GM23248 (cell line): ENCODE data around the gene PHF21A. TPM values are rescaled to one million over a fixed set of nuclear protein-coding genes. Genes with fewer than 3 reads are reported as not detected.
A peak's percentile ranks its signal among the peaks of the same experiment; 100 is the strongest.

Source experiments
- DNase-seq: peaks from one replicate; pipeline ENCODE4 v3.0.0-alpha.2; 2015
- H2AFZ ChIP-seq: fragments of 200-600 bp; sonication (generic); 2 replicates; pipeline ENCODE4 v1.6.1; 2016; ENCODE audit warnings: antibody characterized with exemption
- H3F3A ChIP-seq: fragments of 200-600 bp; sonication (generic); 2 replicates; pipeline ENCODE4 v1.6.1; 2016; ENCODE audit warnings: mild to moderate bottlenecking, antibody characterized with exemption, mixed run types; ENCODE audit not compliant: insufficient read depth
- H3K27ac ChIP-seq: fragments of 200-600 bp; sonication (generic); 2 replicates; pipeline ENCODE4 v1.5.1; 2016; ENCODE audit warnings: mild to moderate bottlenecking
- H3K27me3 ChIP-seq: fragments of 200-600 bp; sonication (generic); replicated peaks from 2 replicates; pipeline ENCODE4 v1.6.1; 2016; ENCODE audit warnings: mild to moderate bottlenecking; ENCODE audit not compliant: insufficient read depth
- H3K36me3 ChIP-seq: fragments of 200-600 bp; sonication (generic); 2 replicates; pipeline ENCODE4 v1.6.1; 2016; ENCODE audit warnings: low read depth, mild to moderate bottlenecking
- H3K4me1 ChIP-seq: fragments of 200-600 bp; sonication (generic); 2 replicates; pipeline ENCODE4 v1.6.1; 2016; ENCODE audit warnings: mild to moderate bottlenecking; ENCODE audit not compliant: insufficient read depth
- H3K4me2 ChIP-seq: fragments of 200-600 bp; sonication (generic); one replicate; pipeline ENCODE4 v1.6.1; 2016; ENCODE audit warnings: mild to moderate bottlenecking; ENCODE audit not compliant: unreplicated experiment
- H3K4me3 ChIP-seq: fragments of 200-600 bp; sonication (generic); 2 replicates; pipeline ENCODE4 v1.5.1; 2016; ENCODE audit warnings: mild to moderate bottlenecking
- H3K79me2 ChIP-seq: fragments of 200-600 bp; sonication (generic); 2 replicates; pipeline ENCODE4 v1.6.1; 2016; ENCODE audit warnings: mild to moderate bottlenecking; ENCODE audit not compliant: insufficient read depth
- H3K9ac ChIP-seq: fragments of 200-600 bp; sonication (generic); 2 replicates; pipeline ENCODE4 v1.6.1; 2016; ENCODE audit warnings: mild to moderate bottlenecking
- H3K9me2 ChIP-seq: fragments of 200-600 bp; sonication (generic); 2 replicates; pipeline ENCODE4 v1.6.1; 2016; ENCODE audit warnings: mixed run types, mild to moderate bottlenecking, moderate library complexity; ENCODE audit not compliant: insufficient read depth
- H3K9me3 ChIP-seq: fragments of 200-600 bp; sonication (generic); one replicate; pipeline ENCODE4 v1.6.1; 2017; ENCODE audit warnings: low read depth
- H4K20me1 ChIP-seq: fragments of 200-600 bp; sonication (generic); 2 replicates; pipeline ENCODE4 v1.6.0; 2016; ENCODE audit not compliant: insufficient read depth
- EZH2 ChIP-seq: fragments of 200-600 bp; sonication (generic); IDR thresholded peaks from 2 replicates; pipeline ENCODE4 v1.6.1; 2018; ENCODE audit warnings: antibody characterized with exemption, mild to moderate bottlenecking; ENCODE audit not compliant: insufficient read depth, poor library complexity, severe bottlenecking
- EZH2phosphoT487 ChIP-seq: fragments of 200-600 bp; sonication (generic); IDR thresholded peaks from 2 replicates; pipeline ENCODE4 v1.6.1; 2018; ENCODE audit warnings: antibody characterized with exemption, moderate library complexity, mild to moderate bottlenecking, low read depth; ENCODE audit not compliant: insufficient read depth
- WGBS, 2 experiments: methylation state at CpG; one replicate each; pipeline ENCODE4 v1.1.6; 2015 to 2017; ENCODE audit warnings: low lambda C conversion rate in 2 of 2, low coverage in 1 of 2; ENCODE audit errors: missing lambda C conversion rate in 2 of 2; 5-methylcytosine and 5-hydroxymethylcytosine counted together
- in situ Hi-C: fragments of 300-500 bp; cut with MboI; formaldehyde crosslinking; loops from 2 replicates; pipeline ENCODE4 v1.15.0; 2020
- polyA plus RNA-seq: library from polyadenylated mRNA; unstranded; fragments of >200 nt; fragmentation: Nextera tagmentation; extraction: Ambion mirVana; gene quantifications from 2 replicates; pipeline ENCODE4 v1.2.1, GENCODE V29; 2016
- total RNA-seq: library from RNA; depleted of rRNA; stranded (reverse); fragments of >200 nt; shearing (Covaris generic); gene quantifications from 2 replicates; pipeline ENCODE4 v1.2.3, GENCODE V29; 2014

The PHF21A gene
- total and polyA plus RNA-seq, 2 experiments from 2014 or later = 11.2 to 17.0 TPM

DNA sequence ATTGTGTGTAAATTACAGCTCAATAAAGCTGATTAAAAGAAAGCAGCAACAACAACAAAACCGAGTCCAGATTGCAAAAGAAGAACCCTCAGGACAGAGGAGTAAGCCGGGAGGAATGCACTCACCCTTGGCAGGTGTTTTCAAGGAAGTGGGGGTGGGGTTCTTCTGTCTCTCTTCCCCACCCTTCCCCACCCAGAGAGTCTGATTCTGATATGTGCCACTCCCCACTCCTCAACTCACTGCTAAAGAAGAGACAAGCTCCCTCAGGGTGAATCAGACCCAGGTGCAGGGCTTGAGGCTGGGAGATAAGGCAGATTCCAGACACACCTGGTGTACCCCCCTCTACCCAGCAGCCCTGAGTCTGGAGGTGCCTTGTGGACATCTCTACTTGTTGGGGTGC is 38.4 kb upstream of the PHF21A start:
- in situ Hi-C loops = no loop called here
- Histone ChIP-seq H3K27me3 (peaks cover 33% of the 10 kb centered on the region), H3F3A (no peaks in the 10 kb centered on the region), H3K9me2 (no peaks in the 10 kb centered on the region), H3K36me3 (no peaks in the 10 kb centered on the region), H4K20me1 (no peaks in the 10 kb centered on the region), H3K4me3 (no peak overlapping the region), H2AFZ (no peak overlapping the region), H3K9ac (no peak overlapping the region), H3K4me2 (no peak overlapping the region), H3K4me1 (no peaks in the 10 kb centered on the region), H3K27ac (no peak overlapping the region), H3K9me3 (no peaks in the 10 kb centered on the region), H3K79me2 (no peaks in the 10 kb centered on the region)
- no peak for DNase-seq
- TF ChIP-seq EZH2phosphoT487 = no peak
- TF ChIP-seq EZH2 = no peak
- 26 to 30% methylated on average over 2 of the region's 2 CpGs for WGBS, 2 experiments

- H3K4me1 ChIP-seq = no peaks in the 10 kb centered on the region
- no peak overlapping the region for H3K4me2 ChIP-seq
- no peaks in the 10 kb centered on the region for H3K9me2 ChIP-seq
- 0 out of 2 replicates have a peak, but pooled peaks cover 3% of the 10 kb centered on the region for H3K27me3 ChIP-seq
- 59 to 68% methylated on average over 4 of the region's 4 CpGs for WGBS, 2 experiments
- in situ Hi-C loops = no loop called here
- DNase-seq = no peak
- H3K36me3 ChIP-seq = no peaks in the 10 kb centered on the region
- H3K27ac ChIP-seq = no peak overlapping the region
- H3K79me2 ChIP-seq = no peaks in the 10 kb centered on the region
- H2AFZ ChIP-seq = no peak overlapping the region
- no peaks in the 10 kb centered on the region for H3F3A ChIP-seq
- TF ChIP-seq EZH2 (no peak), EZH2phosphoT487 (no peak)
- no peak overlapping the region for H3K4me3 ChIP-seq
- H3K9me3 ChIP-seq = no peaks in the 10 kb centered on the region
- no peak overlapping the region for H3K9ac ChIP-seq
- no peaks in the 10 kb centered on the region for H4K20me1 ChIP-seq
These were observed 28.6 kb upstream of the PHF21A start for GRCh38 chr11:46149826-46150225.

DNA sequence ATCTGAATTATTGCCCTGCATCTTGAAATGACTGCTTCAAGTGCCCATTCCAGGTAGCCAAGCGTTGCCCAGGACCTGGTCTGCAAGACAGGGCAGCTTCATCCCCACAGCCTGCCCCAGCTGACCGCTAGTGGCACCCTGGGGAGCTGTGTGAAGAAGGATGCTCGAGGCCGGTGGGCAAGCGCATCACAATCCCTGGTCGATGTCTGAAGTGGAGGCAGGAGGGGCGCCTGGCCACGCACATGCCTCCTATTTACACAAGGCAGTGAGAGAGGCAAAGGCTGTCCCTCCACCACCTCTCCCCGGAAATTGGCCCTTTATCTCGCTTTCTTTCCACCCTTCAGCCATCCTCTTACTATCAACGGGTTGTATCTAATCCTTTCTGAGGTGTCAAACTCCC is 28.1 kb upstream of the PHF21A start:
- H3K79me2 ChIP-seq = no peaks in the 10 kb centered on the region
- H3K9ac ChIP-seq = no peak overlapping the region
- H4K20me1 ChIP-seq = no peaks in the 10 kb centered on the region
- H3K4me3 ChIP-seq = no peak overlapping the region
- H3K36me3 ChIP-seq = no peaks in the 10 kb centered on the region
- no peak overlapping the region for H3K4me2 ChIP-seq
- in situ Hi-C loops = no loop called here
- TF ChIP-seq EZH2 (no peak), EZH2phosphoT487 (no peak)
- H2AFZ ChIP-seq = no peak overlapping the region
- 39 to 44% methylated on average over 11 of the region's 11 CpGs for WGBS, 2 experiments
- DNase-seq = no peak
- H3F3A ChIP-seq = no peaks in the 10 kb centered on the region
- H3K9me2 ChIP-seq = no peaks in the 10 kb centered on the region
- H3K4me1 ChIP-seq = no peaks in the 10 kb centered on the region
- no peak overlapping the region for H3K27ac ChIP-seq
- no peaks in the 10 kb centered on the region for H3K9me3 ChIP-seq
- H3K27me3 ChIP-seq = no peaks in the 10 kb centered on the region

DNA sequence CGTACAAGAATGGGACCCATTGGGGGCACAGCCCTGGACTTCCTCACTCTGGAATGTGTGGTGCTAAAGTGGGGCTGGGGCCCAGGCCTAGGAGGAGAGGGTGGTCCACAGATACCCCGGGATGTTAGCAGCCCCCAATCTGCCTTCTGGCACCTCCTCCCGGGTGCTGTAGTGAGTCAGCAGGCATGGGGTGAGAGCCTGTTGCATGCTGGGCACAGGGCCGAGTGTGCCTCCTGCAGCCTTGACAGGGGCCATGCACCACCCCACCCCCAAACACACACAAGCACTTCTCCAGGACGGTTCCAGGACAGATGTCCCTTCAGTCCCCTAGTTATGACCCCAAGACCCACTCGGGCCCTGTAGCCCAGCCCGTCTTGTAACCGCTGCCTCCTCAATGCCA is 23.5 kb upstream of the PHF21A start:
- H3K4me3 ChIP-seq = no peak overlapping the region
- no peaks in the 10 kb centered on the region for H3K9me2 ChIP-seq
- in situ Hi-C loops = no loop called here
- TF ChIP-seq EZH2phosphoT487 = no peak
- no peak for TF ChIP-seq EZH2
- no peak overlapping the region for H3K27ac ChIP-seq
- 38 to 40% methylated on average over 8 of the region's 8 CpGs for WGBS, 2 experiments
- H3K79me2 ChIP-seq = no peaks in the 10 kb centered on the region
- H3K36me3 ChIP-seq = no peaks in the 10 kb centered on the region
- no peak overlapping the region for H3K9ac ChIP-seq
- H2AFZ ChIP-seq = no peak overlapping the region
- H3K4me1 ChIP-seq = no peaks in the 10 kb centered on the region
- no peak overlapping the region for H3K4me2 ChIP-seq
- no peaks in the 10 kb centered on the region for H3K9me3 ChIP-seq
- DNase-seq = peak; percentile 11
- no peaks in the 10 kb centered on the region; the same call in 1 of the 2 replicates for H3K27me3 ChIP-seq
- no peaks in the 10 kb centered on the region for H4K20me1 ChIP-seq
- H3F3A ChIP-seq = no peaks in the 10 kb centered on the region
